HG03432 (cell line): Measurements from ENCODE around the gene UBTFL1.
"Not testable (repeated sequence)": the region's sequence is repeated elsewhere in the genome, so short reads cannot be mapped to it uniquely, and the experiment has no call there.

Experiments used
- ATAC-seq: cut with Tn5 transposase; IDR thresholded peaks from one replicate; pipeline ENCODE4 v1.9.1; 2021; ENCODE audit warnings: mild to moderate bottlenecking, moderate library complexity; ENCODE audit not compliant: unreplicated experiment

UBTFL1 gene, protein sequence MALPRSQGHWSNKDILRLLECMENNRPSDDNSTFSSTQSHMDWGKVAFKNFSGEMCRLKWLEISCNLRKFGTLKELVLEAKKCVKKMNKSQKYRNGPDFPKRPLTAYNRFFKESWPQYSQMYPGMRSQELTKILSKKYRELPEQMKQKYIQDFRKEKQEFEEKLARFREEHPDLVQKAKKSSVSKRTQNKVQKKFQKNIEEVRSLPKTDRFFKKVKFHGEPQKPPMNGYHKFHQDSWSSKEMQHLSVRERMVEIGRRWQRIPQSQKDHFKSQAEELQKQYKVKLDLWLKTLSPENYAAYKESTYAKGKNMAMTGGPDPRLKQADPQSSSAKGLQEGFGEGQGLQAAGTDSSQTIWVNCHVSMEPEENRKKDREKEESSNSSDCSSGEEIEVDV

GRCh38 chr11:90085650-90086049 is at the start of gene UBTFL1:
TSS of gene UBTFL1 (plus strand) at chr11:90085950. CDS start at chr11:90085950, 0 bp downstream.
- not testable (repeated sequence) for ATAC-seq

DNA sequence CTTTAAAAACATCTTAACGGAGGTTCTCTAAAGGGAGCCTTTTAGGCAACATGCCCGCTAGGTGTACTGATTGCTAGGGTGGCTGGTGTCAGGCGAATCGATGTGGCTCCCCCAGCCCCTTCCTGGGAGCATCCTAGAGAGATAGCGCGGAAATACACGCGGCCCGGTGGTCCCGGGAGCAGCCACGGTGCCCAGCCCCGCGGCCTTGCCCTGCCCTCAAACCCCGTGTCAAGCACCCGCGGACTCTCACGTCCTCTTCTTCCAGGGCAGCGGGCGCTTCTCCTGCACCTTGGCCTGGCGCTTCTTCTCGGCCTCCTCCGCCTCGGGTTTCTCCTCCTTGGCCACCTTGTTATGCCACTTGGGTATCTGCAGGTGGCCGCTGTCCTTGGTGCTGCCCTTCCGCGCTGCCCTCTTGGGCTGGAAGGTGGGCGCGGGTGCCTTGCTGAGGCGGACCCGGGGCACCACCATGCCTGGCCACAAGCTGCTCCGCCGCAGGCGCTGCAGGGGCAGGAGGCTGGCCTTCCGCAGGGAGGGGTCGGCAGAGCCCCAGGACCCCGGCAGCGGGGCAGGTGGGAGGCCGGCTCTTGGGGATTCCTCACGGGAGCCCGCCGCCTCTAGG is 34.0 kb upstream of the UBTFL1 start:
- not testable (repeated sequence) for ATAC-seq

- ATAC-seq: not testable (repeated sequence)
These were observed 33.4 kb upstream of the UBTFL1 start for GRCh38 chr11:90052311-90052710.

DNA sequence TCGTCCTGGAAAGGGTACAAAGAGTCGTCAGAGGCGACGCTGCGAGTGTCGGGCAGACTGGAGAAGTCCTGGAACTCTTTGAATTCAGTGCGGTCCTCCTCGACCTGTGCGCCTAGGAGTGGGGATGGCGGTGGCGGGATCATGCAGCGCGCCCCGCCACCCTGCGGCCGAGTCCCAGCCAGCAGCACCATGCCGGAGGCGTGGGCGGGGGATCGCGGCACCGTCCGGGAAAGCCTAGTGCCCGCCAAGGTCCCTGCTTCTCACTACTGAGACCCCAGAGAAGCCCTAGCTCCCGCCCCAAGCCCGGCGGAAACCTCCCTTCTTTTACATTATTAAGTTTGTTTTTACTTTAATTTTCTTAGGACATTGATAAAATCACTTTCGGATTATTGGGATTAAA is 32.2 kb upstream of the UBTFL1 start:
- not testable (repeated sequence) for ATAC-seq

- not testable (repeated sequence) for ATAC-seq
These were observed 3.0 kb downstream of the UBTFL1 start for GRCh38 chr11:90088731-90089130.

GRCh38 chr11:90095230-90095924 is 9.6 kb downstream of the UBTFL1 start:
- ATAC-seq: not testable (repeated sequence)

GRCh38 chr11:90098261-90098660 is 12.5 kb downstream of the UBTFL1 start:
- not testable (repeated sequence) for ATAC-seq

DNA sequence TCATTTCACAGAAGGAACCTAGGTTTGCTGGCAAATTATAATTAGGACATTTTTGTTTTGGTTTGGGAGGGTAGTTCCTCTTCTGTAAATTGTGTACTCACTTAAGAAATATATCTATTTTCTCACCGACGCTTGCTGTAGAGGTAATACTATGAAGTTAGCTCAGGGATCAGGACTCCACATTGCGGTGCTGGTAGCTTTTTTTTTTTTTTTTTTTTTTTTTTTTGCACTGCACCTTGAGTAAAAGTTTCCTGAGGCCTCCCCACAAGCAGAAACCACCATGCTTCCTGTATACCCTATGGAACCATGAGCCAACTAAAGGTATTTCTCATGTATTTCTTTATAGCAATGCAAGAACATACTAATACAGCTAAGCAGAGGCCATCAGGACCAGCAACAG is 14.7 kb downstream of the UBTFL1 start:
- ATAC-seq: no peak

- no peak for ATAC-seq
These were observed 27.8 kb downstream of the UBTFL1 start for GRCh38 chr11:90113541-90113940.

GRCh38 chr11:90120191-90120590 is 34.4 kb downstream of the UBTFL1 start:
- ATAC-seq: no peak

GRCh38 chr11:90124371-90124770 is 38.6 kb downstream of the UBTFL1 start:
- ATAC-seq: no peak

DNA sequence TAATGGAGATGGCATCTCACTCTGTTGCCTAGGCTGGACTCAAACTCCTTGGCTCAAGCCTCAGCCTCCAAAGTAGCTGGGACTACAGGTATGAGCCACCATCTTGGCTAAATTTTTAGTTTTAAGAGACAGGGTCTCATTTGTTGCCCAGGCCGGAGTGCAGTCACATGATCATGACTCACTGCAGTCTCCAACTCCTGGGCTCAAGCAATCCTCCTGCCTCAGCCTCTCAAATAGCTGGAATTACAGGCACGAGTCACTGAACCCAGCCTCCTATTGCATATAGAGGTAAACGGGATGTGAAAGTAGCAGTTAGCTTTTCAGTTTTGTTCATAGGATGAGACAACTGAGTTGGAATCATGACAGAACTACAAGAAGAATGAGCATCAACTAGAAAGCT is 39.2 kb downstream of the UBTFL1 start:
- no peak for ATAC-seq

DNA sequence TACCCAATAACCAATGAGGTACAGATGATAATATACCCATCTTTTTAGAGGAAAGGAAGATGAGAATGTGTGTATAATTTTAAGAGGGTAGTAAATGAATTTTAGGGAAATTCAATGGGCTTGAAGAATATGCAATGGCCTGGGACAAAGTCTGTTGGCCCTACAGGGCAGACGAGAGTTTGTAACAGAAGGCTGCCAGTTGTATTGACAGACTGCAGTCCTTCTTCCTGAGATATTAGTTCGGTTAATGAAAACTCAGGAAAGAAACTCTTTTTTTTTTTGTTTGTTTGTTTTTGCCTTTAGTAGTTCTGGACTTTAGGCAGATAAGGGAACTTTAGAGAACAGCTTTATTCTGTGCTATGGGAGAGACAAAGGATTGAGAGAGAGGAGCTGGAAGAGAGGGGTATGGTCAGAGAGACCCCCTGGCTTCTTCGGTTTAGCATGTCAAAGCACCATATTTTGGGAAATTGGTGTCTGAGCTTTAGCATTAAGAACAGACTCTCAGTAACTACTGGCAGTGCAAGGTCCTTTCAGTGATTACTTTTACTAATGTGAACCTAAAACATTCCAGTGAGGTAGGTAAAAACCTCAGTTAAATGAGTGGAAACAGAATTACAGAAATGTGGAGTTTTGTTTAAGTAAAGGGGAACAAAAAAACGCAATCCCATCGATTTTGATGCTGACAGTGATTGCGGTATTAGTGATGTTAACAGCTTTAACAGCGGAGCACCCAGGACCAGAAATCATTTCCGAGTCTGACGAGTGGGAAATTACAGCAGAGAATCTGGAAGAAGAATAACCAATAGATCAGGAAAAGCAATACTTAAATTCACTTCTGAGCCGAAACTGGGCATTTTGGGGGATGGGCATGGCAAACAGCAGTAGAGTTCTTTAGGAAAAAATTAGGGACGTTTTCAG is 48.1 kb downstream of the UBTFL1 start:
- peak; percentile 9 for ATAC-seq

DNA sequence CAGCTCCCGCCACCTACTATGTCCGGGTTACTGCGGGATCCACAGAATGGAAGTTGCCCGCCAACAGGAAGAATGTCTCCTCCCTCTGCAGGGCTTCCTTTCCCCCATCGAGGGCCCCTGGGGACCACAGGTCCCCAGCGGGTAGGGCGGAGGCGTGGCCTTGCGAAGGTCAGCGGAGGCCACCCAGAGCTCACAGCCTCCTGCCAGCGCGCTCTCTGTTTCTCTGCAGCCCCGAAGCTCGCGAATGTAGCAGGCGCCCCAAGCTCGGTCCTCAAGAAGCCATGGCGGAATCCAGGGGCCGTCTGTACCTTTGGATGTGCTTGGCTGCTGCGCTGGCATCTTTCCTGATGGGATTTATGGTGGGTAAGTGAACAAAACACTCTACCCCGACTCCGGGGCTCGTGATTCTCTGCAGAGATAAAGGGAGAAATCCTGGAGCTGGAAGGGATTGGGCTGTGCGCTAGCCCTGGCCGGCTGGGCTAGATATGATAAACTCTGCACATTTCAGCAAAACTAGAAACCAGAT is 48.8 kb downstream of the UBTFL1 start, which contains the start of gene NAALAD2:
Gene NAALAD2 (plus strand): TSS at position 186 of the 526 bp plus-strand sequence. CDS start 96 bp downstream, at position 282.
- ATAC-seq: peak; percentile 98

DNA sequence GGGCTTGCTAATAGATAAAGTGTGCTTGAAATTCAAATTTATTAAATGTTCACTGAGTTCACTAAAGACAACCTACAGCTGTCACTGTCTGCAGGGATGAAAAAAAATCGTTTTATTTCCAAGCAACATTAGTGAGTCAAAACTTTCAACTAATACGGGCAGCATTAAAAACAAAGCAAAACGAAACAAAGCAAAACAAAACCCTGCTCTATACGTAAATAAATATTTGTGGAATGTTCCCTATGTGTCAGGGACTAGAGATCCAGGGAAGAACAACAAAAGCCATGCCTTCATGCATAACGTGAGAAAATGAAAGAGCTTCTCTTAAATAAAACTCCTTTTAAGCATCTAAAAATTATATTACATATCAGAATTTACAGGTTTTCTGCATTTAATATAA is 49.3 kb downstream of the UBTFL1 start:
- ATAC-seq: peak; percentile 4
